Measurements from ENCODE around the gene POLR1A. TPM values are rescaled to one million over a fixed set of nuclear protein-coding genes. Genes with fewer than 3 reads are reported as not detected.

The POLR1A gene
- total and polyA plus RNA-seq, 2 donors (not counting 3 experiments of a cell fraction or from before 2014, with no cell fraction given): 7.6 to 40.7 TPM

GRCh38 chr2:86011449-86011941 lies 94.2 kb downstream of the POLR1A start:
- DNase-seq (ENCODE audit: low read depth, low spot score) (no peak), FAIRE-seq (no peak)
- Histone ChIP-seq H3K27ac (ENCODE audit: insufficient read depth, low read depth, low read length) (no peak overlapping the region), H3K79me2 (ENCODE audit: control insufficient read depth, insufficient read depth, low read length) (no peaks in the 10 kb centered on the region), H3K4me3 (replicated peaks in 1 of 3; ENCODE audit: insufficient read depth in 1 of 3, low read depth in 1 of 3, low read length in 3 of 3) (no peak overlapping the region), H4K20me1 (replicated peaks; ENCODE audit: control insufficient read depth, extremely low read depth, insufficient read depth, low read length) (no peaks in the 10 kb centered on the region), H3K9me3 (replicated peaks; ENCODE audit: control insufficient read depth, insufficient read depth, low read length) (no peaks in the 10 kb centered on the region), H3K27me3 (ENCODE audit: control insufficient read depth in 2 of 2, insufficient read depth in 2 of 2, low read length in 2 of 2) (peaks cover 4 to 5% of the 10 kb centered on the region in 2 experiments), H3K9ac (replicated peaks; ENCODE audit: extremely low read depth, insufficient read depth, low read length) (no peak overlapping the region), H2AFZ (ENCODE audit: low read depth, low read length) (no peak overlapping the region), H3K9me1 (replicated peaks; ENCODE audit: control insufficient read depth, extremely low read depth, insufficient read depth, low read length) (no peaks in the 10 kb centered on the region), H3K4me1 (ENCODE audit: control insufficient read depth, extremely low read depth, insufficient read depth, low read length) (no peaks in the 10 kb centered on the region), H3K4me2 (ENCODE audit: insufficient read depth, low read length) (no peak overlapping the region), H3K36me3 (ENCODE audit: control insufficient read depth in 2 of 2, extremely low read depth in 1 of 2, insufficient read depth in 2 of 2, low read length in 2 of 2) (no peaks in the 10 kb centered on the region)
- dilution Hi-C loops (cut with MboI; ENCODE audit: extremely low pct_ligation_motif_present, low sequenced_read_pairs) (no loop called here), intact Hi-C loops (cut with micrococcal nuclease) (no loop called here)
- ChIA-PET POLR2A (no interaction called here), CTCF (interaction anchor here (3.8 kb wide), 1 partner anchor 122 kb away, joined by 11 read pairs; the partner anchor contains the start of gene ST3GAL5)
- no peak for TF ChIP-seq POLR2AphosphoS5 (IDR thresholded peaks at IDR 0.05; ENCODE audit: insufficient read depth, low read depth, low read length)
- TF ChIP-seq MYC (IDR thresholded peaks at IDR 0.05; ENCODE audit: low read depth, low read length): no peak
- TF ChIP-seq JUN (IDR thresholded peaks at IDR 0.05; ENCODE audit: borderline replicate concordance, insufficient read depth, insufficient read length, low read depth): no peak
- no peak for TF ChIP-seq CTCF (IDR thresholded peaks at IDR 0.05; ENCODE audit: extremely low read depth in 1 of 2, insufficient read depth in 1 of 2, low read depth in 1 of 2, low read length in 2 of 2)
- TF ChIP-seq POLR2A (IDR thresholded peaks at IDR 0.05; ENCODE audit: low read depth, low read length): no peak
- TF ChIP-seq EZH2 (IDR thresholded peaks at IDR 0.05; ENCODE audit: borderline replicate concordance, low read depth, low read length, severe bottlenecking): no peak
- TF ChIP-seq GATA2 (IDR thresholded peaks at IDR 0.05; ENCODE audit: insufficient read depth, insufficient read length, low read depth, low read length): no peak
- no peak for TF ChIP-seq MAX (IDR thresholded peaks at IDR 0.05; ENCODE audit: insufficient read depth, insufficient read length)
- no peak for TF ChIP-seq FOS (IDR thresholded peaks at IDR 0.05; ENCODE audit: borderline replicate concordance, insufficient read depth, low read length)
- no TSS peak for BruUV-seq (replicated peaks)

Measured in endothelial cell of umbilical vein (primary cell).